Left lobe of liver (tissue), 2 donors: ENCODE results near the gene ZPBP2. TPM values are rescaled to one million over a fixed set of nuclear protein-coding genes. Genes with fewer than 3 reads are reported as not detected.
"Not testable (repeated sequence)": the region's sequence is repeated elsewhere in the genome, so short reads cannot be mapped to it uniquely, and the experiment has no call there.

ENCODE experiments used
- ATAC-seq: fragments of 200-7000 bp; cut with Tn5 transposase; one replicate; pipeline ENCODE4 v1.9.1; 2020; ENCODE audit warnings: mild to moderate bottlenecking, moderate library complexity
- DNase-seq: peaks from one replicate; pipeline ENCODE4 v3.0.0-alpha.2; 2020; ENCODE audit warnings: low spot score
- total RNA-seq: library from RNA; stranded (reverse); gene quantifications from one replicate; pipeline ENCODE4 v1.2.1, GENCODE V29; 2021
- donor health status: DM: no; HTN: no; CAD: no; lungs with moderate emphysema.
- donor health status: DM: no; HTN: yes; CAD: no.

ZPBP2 gene
- total RNA-seq, 1 donor from 2014 or later = not detected

DNA sequence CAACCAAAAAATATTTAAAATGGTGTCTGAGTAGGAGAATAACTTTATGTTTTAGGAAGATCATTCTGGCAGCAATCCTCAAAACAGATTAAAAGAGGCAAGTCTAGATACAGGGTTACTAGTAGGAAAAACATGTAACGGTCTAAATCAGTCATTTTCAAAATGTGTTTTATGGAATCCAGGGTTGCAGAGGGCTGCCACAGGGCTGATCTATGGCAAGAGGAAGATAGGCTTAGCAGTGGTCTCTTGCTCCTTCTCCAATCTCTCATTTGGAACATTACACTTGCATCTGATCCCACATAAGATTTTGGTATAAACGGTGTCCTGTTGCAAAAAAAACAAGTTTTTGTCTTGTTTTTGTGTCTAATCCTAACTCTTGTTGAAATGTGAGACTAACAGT is 13.1 kb upstream of the ZPBP2 start:
- ATAC-seq (no peak), DNase-seq (no peak)

DNA sequence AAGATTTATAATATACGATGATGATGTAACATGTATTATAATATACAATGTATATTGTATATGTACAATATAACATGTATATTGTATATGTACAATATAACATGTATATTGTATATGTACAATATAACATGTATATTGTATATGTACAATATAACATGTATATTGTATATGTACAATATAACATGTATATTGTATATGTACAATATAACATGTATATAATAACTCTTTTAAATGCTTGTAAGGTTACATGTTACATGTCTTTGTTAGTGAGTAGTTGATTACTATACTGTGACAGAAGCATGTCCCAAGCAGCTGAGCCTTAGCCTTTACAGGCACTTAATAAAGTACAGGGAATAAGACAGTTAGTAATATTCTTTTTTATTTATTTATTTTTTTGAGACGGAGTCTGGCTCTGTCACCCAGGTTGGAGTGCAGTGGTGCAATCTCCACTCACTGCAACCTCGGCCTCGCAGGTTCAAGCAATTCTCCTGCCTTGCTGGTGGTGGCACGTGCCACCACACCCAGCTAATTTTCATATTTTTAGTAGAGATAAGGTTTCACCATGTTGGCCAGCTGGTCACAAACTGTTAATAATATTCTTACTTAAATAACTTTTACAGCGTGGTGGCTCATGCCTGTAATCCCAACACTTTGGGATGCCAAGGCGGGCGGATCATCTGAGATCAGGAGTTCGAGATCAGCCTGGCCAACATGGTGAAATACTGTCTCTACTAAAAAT is 11.9 kb upstream of the ZPBP2 start:
- ATAC-seq, DNase-seq: not testable (repeated sequence)

DNA sequence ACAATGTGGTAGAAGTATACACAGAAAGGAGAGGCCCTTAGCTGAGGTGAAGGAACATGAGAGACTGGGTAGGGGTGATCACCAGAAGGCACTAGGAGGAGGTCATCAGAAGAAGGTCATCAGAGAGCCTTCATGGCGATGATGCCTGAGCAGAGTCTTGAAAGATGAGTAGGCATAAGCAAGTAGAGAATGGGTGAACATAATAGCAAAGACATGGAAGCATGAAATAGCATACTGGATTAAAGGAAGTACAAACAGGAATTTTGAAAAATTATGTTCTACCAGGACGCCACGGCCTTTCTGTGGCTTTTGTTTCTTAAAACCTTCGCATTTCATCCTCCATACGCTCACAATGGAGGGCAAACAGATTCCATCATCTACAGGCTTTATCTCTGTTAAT is 6.8 kb upstream of the ZPBP2 start:
- ATAC-seq (no peak), DNase-seq (no peak)

DNA sequence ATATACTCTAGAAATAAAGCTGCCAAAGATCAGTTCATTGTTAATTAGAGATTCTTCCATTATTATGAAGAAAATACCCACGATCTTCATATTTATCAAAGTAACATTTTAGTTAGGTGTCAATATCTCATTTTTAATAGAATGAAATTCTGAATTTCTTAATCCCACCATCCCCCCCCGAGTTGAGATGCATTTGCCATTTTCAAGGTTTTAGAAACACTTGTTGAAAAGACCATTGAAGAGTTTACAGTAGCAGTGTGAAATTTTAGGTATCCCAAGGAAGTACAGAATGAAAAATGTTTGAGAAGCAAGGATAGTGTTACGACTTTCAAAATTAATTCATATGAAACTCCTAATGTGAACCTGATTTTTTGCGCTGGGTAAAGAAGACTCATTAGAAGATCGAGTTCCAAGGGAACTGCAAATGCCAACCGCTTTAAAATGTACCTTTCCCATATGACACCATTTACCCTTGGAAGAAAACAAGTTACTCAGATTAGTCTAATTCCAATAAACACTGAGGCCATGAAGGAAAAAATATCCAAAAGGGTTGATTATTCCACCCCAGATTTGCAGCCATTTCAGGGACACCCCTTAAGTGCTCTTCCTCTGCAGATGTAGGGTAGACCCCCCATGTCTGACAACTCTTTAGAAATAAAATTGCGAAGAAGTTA is 4.6 kb upstream of the ZPBP2 start:
- no peak for ATAC-seq

DNA sequence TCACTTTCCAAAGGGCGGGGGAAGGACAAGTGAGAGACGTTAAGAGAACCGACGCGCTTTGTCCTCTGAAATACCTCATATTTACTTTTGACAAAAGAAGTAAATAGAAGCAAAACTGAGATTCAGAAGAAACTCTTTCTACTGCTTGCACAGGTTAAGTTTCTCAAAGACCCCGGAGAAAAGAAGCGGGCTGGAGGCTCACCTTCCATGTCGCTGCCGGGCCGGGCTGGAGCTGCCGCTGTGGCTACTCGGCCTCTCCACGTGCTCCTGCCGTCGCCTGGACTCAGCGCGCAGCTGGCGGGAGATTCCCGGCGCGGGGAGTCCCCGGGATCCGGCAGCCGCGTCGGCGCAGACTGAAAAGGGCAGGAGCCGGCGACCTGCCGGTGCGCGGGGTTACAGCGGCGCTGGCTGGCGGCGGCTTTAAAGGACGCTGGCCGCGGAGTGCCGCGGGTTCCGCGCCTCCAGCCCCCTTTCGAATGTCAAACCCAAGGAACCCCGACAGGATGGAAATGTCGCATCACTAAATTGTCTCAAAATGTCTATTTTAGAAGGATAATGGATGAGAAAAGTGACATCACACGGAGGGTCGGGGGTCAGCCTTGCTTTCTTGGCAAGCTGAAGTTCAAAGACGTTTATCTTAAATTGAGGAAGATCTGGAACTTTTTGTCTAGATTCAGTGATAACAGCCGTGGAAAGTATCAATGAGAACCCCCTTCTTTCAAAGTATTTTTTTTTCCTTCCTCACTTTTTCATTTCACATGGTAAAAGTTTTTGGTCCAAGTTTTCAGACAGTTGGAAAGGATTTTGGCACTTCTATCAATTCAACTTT is 3.9 kb upstream of the ZPBP2 start, which contains the start of gene IKZF3:
Gene IKZF3 (minus strand): TSS at position 395 of the 829 bp plus-strand sequence. CDS start 186 bp downstream, at position 209.
- DNase-seq (peak; percentile 86), ATAC-seq (peak; percentile 100)

More for the DNA sequence above, 4.6 kb upstream of the ZPBP2 start:
- no peak for DNase-seq

DNA sequence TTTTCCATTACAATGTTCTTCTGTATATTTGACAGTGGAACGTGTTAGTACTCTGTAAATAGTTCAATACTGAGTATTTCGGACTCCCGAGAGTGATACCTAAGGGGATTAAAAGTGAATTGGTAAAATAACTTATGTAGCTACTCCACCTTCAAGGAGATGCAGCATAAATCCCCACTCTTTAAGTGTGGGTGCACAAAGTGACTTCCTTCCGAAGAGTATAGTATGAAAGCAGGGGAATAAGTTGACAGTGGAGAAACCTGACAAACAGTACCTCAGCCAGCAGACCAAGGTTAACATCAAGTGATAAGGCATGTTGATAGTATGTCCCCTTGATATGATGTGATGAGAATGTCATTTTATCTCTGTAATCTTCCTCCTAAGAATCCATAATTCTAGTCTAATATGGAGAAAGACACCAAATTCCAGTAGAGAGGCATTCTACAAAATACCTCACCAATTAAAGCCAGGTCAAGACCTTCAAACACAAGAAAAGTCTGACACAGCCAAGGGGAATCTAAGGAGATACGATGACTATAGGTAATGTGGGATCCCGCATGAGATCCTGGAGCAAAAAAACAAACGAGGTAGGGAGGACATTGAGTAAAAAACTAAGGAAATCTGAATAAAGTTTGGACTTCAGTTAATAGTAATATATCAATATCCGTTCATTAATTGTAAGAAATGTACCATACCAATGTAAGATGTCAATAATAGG is 1.8 kb upstream of the ZPBP2 start:
- no peak for DNase-seq
- no peak for ATAC-seq

DNA sequence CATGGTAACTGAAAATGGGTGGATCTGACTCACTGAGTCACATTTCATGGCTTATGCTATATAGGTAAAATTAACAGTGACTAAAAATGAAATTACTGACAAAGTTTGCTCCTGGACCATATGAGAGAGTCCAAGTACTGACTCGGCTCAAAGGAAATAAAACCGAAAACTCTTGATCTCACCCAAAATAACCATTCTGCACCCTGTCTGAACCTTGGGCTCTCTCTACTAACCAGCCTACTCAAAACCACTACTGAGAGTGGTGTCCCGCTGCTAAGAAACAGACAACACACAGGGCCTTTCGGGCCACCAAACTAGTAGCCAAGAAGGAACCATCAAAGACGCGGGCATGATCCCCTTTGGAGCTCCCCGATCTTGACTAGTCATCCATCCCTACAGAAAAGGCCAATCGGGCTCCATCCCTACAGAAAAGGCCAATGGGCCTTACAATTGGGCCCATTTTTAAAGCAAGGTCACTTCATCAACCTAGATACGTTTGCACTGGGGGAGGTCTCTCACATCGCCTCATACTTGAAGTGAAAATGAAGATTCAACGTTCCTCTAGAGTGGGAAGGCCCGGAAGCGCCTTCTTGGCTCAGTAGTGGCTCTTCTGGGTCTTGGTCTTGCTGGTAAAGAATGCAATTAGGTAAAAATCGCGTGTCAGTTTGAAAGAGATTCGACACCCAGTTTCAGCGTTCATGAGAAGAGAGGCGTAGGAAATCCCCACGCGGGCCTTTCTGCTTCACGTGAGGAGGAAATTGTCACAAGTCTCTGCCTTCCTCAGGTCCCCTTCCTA is 720 bp upstream of the ZPBP2 start:
- ATAC-seq (no peak), DNase-seq (no peak)

DNA sequence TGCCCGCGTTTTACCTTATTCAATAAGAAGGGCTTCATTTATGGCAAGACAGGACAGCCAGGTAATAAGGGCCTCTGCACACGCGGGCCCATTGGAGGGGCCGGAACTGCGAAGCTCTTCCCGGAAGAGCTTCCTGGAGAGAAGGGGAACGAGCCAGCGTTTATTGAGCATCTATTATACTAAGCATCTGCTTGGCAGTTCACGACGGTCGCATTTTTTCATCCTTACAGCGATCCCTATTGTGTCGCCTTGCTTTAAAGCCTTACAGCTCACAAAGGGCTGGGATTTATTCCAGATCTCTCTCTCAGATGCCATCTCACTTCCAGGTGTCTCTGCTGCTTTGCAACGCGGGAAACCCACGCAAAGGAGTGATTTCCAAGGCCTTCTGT is 546 bp downstream of the ZPBP2 start:
- no peak for ATAC-seq
- no peak for DNase-seq

DNA sequence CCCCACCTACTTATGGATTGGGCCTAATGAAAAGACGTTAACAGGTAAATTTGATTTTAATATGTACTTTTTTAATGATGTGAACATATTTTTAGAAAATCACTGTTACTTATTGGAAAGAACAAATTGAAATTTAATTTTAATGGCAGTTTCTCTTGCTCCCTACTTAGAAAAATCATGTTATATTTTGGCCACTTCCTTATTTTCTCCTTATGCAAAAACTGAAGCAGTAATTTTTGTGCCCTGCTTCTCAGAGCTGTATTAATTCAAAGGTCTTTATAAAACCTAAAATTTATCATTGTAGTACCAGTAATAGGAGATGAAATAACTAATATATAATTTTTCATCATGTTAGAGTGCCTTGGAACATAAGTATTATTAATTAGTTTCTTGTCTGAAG is 2.8 kb downstream of the ZPBP2 start:
- ATAC-seq (no peak), DNase-seq (no peak)

DNA sequence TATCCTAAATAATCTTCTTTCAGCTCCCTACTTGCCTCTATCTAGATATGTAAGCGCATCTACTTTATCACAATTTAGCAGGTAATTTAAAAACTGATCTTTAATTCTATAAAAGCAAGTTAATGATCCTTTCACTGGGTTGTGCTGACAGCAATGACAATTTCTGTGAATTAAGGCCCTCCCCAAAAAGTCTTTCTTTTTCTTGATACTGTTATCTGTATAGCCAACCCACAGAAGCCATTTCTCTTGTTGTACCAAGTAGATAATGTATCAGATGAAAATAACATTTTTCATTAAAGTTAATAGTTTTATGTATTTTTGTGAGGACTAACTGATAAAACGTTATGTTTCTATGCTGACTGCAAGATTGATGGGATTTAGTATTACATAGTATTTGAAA is 3.8 kb downstream of the ZPBP2 start:
- DNase-seq = no peak
- ATAC-seq = no peak

DNA sequence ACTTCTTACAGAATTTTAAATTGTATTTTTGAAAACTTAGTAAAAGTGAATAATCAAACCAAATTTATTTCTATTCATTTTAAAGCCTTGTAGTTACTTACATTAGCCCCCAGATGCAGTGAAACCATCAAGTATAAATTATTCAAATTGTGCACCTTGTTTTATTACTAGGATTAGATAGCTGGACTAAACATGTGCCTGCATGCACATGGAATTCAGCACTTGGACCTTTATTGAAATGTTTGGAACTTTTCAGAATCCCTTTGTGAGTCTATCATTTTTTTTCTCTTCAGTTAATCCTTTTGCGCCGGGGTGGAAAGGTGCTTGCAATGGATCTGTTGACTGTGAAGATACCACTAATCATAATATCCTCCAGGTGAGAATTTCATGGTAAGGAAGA is 4.7 kb downstream of the ZPBP2 start:
- DNase-seq (no peak), ATAC-seq (peak; percentile 85)

DNA sequence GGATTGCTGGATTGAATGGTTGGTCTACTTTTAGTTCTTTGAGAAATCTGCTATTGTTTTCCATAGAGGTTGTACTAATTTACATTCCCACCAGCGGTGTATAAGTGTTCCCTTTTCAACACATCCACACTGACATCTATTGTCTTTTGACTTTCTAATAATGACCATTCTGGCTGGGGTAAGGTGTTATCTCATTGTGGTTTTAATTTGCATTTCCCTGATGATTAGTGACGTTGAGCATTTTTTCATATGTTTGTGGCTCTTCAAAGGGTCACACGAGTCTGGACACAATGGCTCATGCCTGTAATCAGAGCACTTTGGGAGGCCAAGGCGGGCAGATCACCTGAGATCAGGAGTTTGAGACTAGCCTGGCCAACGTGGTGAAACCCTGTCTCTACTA is 18.1 kb downstream of the ZPBP2 start:
- not testable (repeated sequence) for ATAC-seq, DNase-seq

DNA sequence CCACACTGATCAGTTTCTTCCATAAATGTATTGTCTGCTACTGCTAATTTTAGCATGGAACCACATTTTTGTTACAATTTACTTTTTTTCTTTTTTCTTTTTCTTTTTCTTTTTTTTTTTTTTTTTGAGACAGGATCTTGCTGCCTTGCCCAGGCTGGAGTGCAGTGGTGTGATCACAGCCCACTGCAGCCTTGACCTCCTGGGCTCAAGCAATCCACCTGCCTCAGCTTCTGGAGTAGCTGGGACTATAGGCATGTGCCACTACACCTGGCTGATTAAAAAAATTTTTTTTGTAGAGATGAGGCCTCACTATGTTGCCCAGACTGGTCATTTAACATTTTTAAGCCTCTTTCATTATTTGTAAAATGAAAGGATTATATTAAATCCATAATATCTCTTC is 19.1 kb downstream of the ZPBP2 start:
- ATAC-seq (no peak), DNase-seq (no peak)

DNA sequence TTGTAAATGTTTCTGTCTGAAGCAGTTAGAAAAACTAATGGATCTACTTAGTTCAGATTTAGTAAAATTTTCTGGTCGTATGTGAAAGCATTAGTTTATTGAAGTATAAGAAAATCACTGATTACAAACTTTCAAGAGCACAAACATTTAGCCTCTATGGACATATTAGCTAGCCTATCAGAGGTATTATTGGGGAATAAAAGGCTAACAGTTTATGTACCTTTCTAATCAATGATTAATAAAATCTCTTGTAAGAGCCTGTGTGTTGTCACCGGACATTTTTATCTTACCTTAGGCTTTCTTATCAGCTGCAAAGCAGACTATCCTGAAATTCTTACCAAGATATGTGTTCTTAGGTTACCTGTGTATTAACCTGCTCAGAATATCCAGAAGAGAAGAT is 21.2 kb downstream of the ZPBP2 start:
- no peak for ATAC-seq
- DNase-seq = no peak

DNA sequence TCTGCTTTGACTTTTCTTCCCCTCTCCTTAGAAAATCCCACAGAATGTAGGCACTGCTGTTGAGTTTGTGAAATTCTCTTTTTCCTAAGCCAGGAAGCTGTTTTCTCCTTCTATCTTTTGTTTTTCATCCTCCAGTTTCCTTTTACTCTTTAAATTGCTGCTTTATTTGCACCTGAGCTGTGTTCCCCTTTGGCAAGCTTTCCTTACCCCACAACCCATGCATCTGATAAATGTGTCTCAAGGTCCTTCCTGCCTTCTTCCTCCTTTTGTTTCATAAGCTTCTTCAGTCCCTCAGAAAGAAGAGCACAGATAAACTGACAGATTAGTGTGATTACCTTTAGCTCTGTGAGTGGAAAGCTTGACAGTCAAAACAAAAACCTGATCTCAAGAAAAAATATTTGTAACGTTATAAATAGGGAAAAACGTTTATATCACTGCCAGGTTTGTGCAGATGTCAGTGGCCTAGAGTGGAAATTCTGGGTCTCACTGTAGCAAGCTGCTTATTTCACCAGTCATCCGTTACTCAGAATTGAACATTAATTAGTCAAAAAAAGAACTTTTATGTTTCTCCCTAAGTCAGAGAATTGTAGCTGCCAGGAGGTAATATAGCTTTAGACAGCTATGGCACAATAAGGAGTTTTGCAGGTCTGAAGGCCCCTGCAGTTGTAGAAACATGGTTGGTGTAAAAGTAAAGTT is 26.8 kb downstream of the ZPBP2 start:
- DNase-seq (no peak), ATAC-seq (no peak)

DNA sequence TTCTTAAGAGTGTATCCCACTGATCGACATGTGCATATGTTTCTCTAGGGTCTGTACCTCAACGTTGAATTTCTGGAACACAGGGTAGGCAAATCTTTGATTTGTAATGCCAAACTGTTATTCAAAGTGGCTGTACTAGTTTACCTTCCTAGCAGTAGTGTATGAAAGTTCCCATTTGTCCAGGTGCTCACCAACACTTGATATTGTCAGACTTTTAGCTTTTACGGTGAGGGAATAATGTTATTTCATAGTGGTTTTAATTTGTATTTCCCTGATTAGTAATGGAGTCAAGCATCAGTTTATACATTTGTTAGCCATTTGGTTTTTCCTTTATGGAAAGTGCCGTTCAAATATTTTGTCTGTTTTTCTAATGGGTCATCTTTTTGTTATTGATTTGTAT is 30.1 kb downstream of the ZPBP2 start:
- DNase-seq (no peak), ATAC-seq (no peak)

DNA sequence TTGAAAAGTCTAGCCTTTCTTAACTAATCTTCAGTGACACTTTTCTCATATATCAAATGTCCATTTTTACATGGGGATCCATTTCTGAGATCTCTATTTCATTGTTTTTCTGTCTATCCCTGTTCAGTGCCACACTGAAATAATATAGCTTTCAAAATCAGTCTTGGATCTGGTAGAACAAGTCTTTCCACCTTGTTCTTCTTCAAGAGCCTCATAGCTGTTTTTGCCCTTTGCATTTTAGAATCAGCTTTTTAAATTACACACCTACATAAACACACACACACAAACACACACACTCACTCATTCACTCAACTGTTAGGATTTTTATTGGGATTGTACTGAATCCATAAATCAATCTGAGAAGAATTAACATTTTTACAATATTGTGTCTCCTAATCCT is 31.2 kb downstream of the ZPBP2 start:
- DNase-seq (no peak), ATAC-seq (no peak)

DNA sequence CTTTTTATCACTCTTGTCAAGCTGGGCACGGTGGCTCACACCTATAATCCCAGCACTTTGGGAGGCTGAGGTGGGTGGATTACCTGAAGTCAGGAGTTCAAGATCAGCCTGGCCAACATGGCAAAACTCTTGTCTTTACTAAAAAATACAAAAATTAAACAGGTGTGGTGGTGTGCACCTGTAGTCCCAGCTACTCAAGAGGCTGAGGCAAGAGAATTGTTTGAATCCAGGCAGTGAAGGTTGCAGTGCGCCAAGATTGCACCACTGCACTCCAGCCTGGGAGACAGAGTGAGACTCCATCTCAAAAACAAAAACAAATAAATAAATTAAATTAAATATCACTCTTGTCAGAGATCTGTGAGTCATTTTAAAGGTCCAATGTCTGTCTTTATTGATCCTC is 34.0 kb downstream of the ZPBP2 start:
- ATAC-seq, DNase-seq: not testable (repeated sequence)

DNA sequence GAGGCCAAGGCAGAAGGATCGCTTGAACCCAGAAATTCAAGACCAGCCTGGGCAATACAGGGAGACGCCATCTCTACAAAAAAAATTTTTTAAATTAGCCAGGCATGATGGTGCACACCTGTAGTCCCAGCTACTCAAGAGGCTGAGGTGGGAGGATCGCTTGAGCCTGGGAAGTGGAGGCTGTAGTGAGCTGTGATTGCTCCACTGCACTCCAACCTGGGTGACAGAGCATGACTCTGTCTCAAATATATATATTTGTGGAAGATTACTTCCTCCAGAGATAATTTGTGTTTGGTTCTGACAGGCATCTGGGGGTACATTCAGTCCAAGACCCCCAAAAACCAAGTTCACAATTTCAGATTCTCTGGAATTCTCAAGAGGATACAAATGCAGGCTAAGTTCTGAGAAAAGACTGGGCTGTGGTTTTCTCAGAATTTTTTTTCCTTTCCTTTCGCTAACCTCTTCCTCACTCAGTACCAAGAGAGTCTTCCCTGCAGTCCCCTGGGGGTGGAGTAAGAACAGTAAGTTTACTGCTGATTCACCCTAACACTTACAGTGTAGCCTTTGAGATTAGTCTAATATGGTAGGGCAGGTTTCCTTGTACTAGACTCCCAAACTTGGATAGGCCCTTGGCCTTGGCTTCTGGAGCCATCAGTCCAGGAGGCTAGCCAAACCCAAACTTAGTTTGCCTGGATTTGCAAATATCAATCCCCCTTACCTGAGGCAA is 35.3 kb downstream of the ZPBP2 start:
- ATAC-seq = no peak

More for the DNA sequence above, 35.3 kb downstream of the ZPBP2 start:
- DNase-seq = no peak
